ENCODE measurements around the gene AGAP1.

The AGAP1 gene

GRCh38 chr2:236102971-236103370, 609.1 kb downstream of the AGAP1 start:
- DNase-seq (ENCODE audit: low read depth): no peak
- no peak for TF ChIP-seq CTCF (conservative IDR thresholded peaks at IDR 0.05; ENCODE audit: low read depth, low read length)
- H3K4me3 ChIP-seq (ENCODE audit: low read depth, low read length): no peak overlapping the region

- no peak overlapping the region for H3K4me3 ChIP-seq (ENCODE audit: low read depth, low read length)
- no peak for TF ChIP-seq CTCF (conservative IDR thresholded peaks at IDR 0.05; ENCODE audit: low read depth, low read length)
- no peak for DNase-seq (ENCODE audit: low read depth)
Observed at GRCh38 chr2:236103981-236104380, 610.1 kb downstream of the AGAP1 start.

- DNase-seq (ENCODE audit: low read depth): no peak
- no peak for TF ChIP-seq CTCF (conservative IDR thresholded peaks at IDR 0.05; ENCODE audit: low read depth, low read length)
Observed at GRCh38 chr2:236105955-236106607, 612.2 kb downstream of the AGAP1 start.

GRCh38 chr2:236106761-236107160, 612.9 kb downstream of the AGAP1 start:
- no peak for TF ChIP-seq CTCF (conservative IDR thresholded peaks at IDR 0.05; ENCODE audit: low read depth, low read length)

More at GRCh38 chr2:236105955-236106607, 612.2 kb downstream of the AGAP1 start:
- no peak overlapping the region for H3K4me3 ChIP-seq (ENCODE audit: low read depth, low read length)

GRCh38 chr2:236107536-236107935, 613.7 kb downstream of the AGAP1 start:
- no peak overlapping the region for H3K4me3 ChIP-seq (ENCODE audit: low read depth, low read length)
- DNase-seq (ENCODE audit: low read depth): no peak
- TF ChIP-seq CTCF (conservative IDR thresholded peaks at IDR 0.05; ENCODE audit: low read depth, low read length): no peak

More at GRCh38 chr2:236106761-236107160, 612.9 kb downstream of the AGAP1 start:
- no peak for DNase-seq (ENCODE audit: low read depth)
- H3K4me3 ChIP-seq (ENCODE audit: low read depth, low read length): no peak overlapping the region

- TF ChIP-seq CTCF (conservative IDR thresholded peaks at IDR 0.05; ENCODE audit: low read depth, low read length): no peak
- DNase-seq (ENCODE audit: low read depth): no peak
- H3K4me3 ChIP-seq (ENCODE audit: low read depth, low read length): no peak overlapping the region
Observed at GRCh38 chr2:236107942-236108625, 614.2 kb downstream of the AGAP1 start.

- no peak overlapping the region for H3K4me3 ChIP-seq (ENCODE audit: low read depth, low read length)
Observed at GRCh38 chr2:236109061-236109460, 615.2 kb downstream of the AGAP1 start.

More at GRCh38 chr2:236109061-236109460, 615.2 kb downstream of the AGAP1 start:
- TF ChIP-seq CTCF (conservative IDR thresholded peaks at IDR 0.05; ENCODE audit: low read depth, low read length): no peak
- DNase-seq (ENCODE audit: low read depth): no peak
